BLaER1 treated with 17β-estradiol and CSF1 and Interleukin-3, amounts not matched to agents 10 nM and 100 nM (cell line): ENCODE measurements around the gene KCNAB2.

Experiments
- H3K27ac ChIP-seq, 11 experiments: shearing (Covaris generic); formaldehyde crosslinking; 2 replicates each; pipeline ENCODE4 v1.8.1; 2022
- H3K27me3 ChIP-seq, 11 experiments: shearing (Covaris generic); formaldehyde crosslinking; 2 replicates each; pipeline ENCODE4 v1.8.1; 2022
- H3K36me3 ChIP-seq, 11 experiments: shearing (Covaris generic); formaldehyde crosslinking; 2 replicates each; pipeline ENCODE4 v1.8.1; 2022
- H3K4me1 ChIP-seq, 10 experiments: shearing (Covaris generic); formaldehyde crosslinking; 2 replicates each; pipeline ENCODE4 v1.8.1; 2022
- H3K4me2 ChIP-seq, 11 experiments: shearing (Covaris generic); formaldehyde crosslinking; 2 replicates each; pipeline ENCODE4 v1.8.1; 2022
- H3K4me3 ChIP-seq, 10 experiments: shearing (Covaris generic); formaldehyde crosslinking; 2 replicates each; pipeline ENCODE4 v1.8.1; 2022
- H3K9ac ChIP-seq, 11 experiments: shearing (Covaris generic); formaldehyde crosslinking; 2 replicates each; pipeline ENCODE4 v1.8.1; 2022
- H3K9me3 ChIP-seq, 11 experiments: shearing (Covaris generic); formaldehyde crosslinking; replicated peaks in 1 of 11; 2 replicates each; pipeline ENCODE4 v1.8.1; 2022
- H4K20me1 ChIP-seq, 11 experiments: shearing (Covaris generic); formaldehyde crosslinking; 2 replicates each; pipeline ENCODE4 v1.8.1; 2022
- Cebpa-rat ChIP-seq, 11 experiments: shearing (Covaris generic); IDR thresholded peaks; 2 replicates each; pipeline ENCODE4 v1.8.1; 2022

The KCNAB2 gene

GRCh38 chr1:6045561-6045960, at the start of gene KCNAB2:
Gene KCNAB2 (plus strand): TSS chr1:6045888. CDS start chr1:6051537, 5,649 bp downstream.
- no peaks in the 10 kb centered on the region for H3K27me3 ChIP-seq
- H3K36me3 ChIP-seq: peaks cover 77 to 99% (median 98%) of the 10 kb centered on the region in 11 experiments
- peak within 1 kb of the TSS in 2 of 11 experiments; percentile 4 to 15; a peak in 1 of 22 replicates for H3K9ac ChIP-seq
- peak within 1 kb of the TSS in 5 of 11 experiments; percentile 0 to 31 (median 25); a peak in 3 of 22 replicates for H3K27ac ChIP-seq
- no peak for TF ChIP-seq Cebpa-rat (IDR thresholded peaks at IDR 0.05)
- peaks cover 13 to 74% (median 65%) of the 10 kb centered on the region in 10 experiments for H3K4me1 ChIP-seq
- no peak within 1 kb of the TSS for H3K4me3 ChIP-seq
- no peaks in the 10 kb centered on the region for H3K9me3 ChIP-seq
- peak within 1 kb of the TSS in 5 of 11 experiments; percentile 42 to 70 (median 62); a peak in 10 of 22 replicates for H3K4me2 ChIP-seq
- H4K20me1 ChIP-seq: peaks cover 97 to 100% (median 99%) of the 10 kb centered on the region in 11 experiments

DNA sequence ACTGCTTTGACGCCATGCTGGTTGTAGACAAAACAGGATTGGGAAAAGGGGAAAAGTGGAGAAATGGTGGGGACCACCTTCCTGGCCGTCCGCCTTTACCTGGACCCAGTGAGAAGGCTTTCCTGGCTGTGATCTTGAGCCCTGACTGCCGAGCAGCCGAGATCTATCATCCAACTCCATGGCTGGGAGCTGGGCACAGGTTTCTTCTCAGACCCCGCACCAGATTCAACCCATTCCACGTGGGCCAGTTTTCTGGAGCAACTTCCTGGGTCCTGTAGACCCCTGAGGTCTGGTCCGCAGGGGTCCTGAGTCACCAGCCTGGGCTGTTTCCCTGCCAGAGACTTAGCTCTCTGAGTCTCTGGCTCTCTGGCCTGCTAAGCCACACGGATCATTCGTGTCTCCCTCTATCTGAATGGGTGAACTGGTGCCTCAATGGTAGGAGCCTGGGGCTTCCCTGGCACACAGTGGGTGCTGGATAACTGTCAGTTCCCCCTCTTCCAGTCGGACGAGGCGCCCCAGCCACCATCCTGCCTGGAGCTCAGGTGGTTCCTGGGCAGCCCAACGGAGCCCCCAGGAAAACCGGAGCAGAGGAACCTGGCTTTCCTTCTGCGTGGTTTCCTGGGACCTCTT, 48.9 kb upstream of the KCNAB2 start:
- TF ChIP-seq Cebpa-rat (IDR thresholded peaks at IDR 0.05): no peak
- no peak overlapping the region for H3K4me3 ChIP-seq
- no peaks in the 10 kb centered on the region for H3K27me3 ChIP-seq
- H3K9ac ChIP-seq: peak overlapping the region in 2 of 11 experiments; percentile 2 to 27; a peak in 1 of 22 replicates
- H3K4me2 ChIP-seq: peak overlapping the region in 7 of 11 experiments; percentile 9 to 99 (median 95); a peak in 8 of 22 replicates
- H3K9me3 ChIP-seq: no peaks in the 10 kb centered on the region
- 0 out of 22 replicates have a peak overlapping the region, but pooled peaks of 1 of the 11 experiments have one; percentile 22 for H3K27ac ChIP-seq
- H4K20me1 ChIP-seq: peaks cover 0 to 88% (median 74%) of the 10 kb centered on the region in 11 experiments; a peak in 18 of 22 replicates
- H3K36me3 ChIP-seq: peaks cover 0 to 28% (median 14%) of the 10 kb centered on the region in 11 experiments; a peak in 13 of 22 replicates
- peaks cover 34 to 65% (median 61%) of the 10 kb centered on the region in 10 experiments for H3K4me1 ChIP-seq

DNA sequence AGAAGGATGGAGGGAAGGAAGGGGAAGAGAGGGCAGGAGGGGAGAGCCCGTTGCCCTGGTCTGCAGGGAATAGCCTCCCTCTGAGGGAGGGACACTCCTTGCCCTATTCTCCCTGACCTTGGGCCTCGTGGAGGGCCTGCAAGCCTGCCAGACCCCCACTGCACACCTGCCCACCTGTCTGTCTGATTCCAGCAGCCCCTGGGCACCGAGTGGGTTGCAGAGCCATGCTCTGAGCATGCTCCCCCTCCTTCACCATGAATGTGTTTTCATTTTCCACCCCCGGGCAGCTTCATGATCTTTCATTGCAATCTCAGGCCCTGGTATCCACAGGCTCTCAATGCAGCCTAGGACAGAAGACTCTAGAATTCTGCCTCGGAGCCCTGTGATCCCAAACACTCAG, 48.4 kb upstream of the KCNAB2 start:
- no peak for TF ChIP-seq Cebpa-rat (IDR thresholded peaks at IDR 0.05)
- Histone ChIP-seq H3K36me3 (peaks cover 0 to 28% (median 14%) of the 10 kb centered on the region in 11 experiments; a peak in 13 of 22 replicates), H3K27ac (0 out of 22 replicates have a peak overlapping the region, but pooled peaks of 1 of the 11 experiments have one; percentile 22), H4K20me1 (peaks cover 0 to 94% (median 80%) of the 10 kb centered on the region in 11 experiments; a peak in 19 of 22 replicates), H3K9ac (0 out of 22 replicates have a peak overlapping the region, but pooled peaks of 1 of the 11 experiments have one; percentile 27), H3K4me1 (peaks cover 34 to 71% (median 66%) of the 10 kb centered on the region in 10 experiments), H3K27me3 (no peaks in the 10 kb centered on the region), H3K4me3 (no peak overlapping the region), H3K9me3 (no peaks in the 10 kb centered on the region), H3K4me2 (peak overlapping the region in 3 of 11 experiments; percentile 95 to 99 (median 99); a peak in 4 of 22 replicates)

- Histone ChIP-seq H3K4me2 (no peak overlapping the region), H3K4me1 (peaks cover 32 to 80% (median 74%) of the 10 kb centered on the region in 10 experiments), H3K36me3 (peaks cover 0 to 34% (median 14%) of the 10 kb centered on the region in 11 experiments; a peak in 13 of 22 replicates), H4K20me1 (peaks cover 0 to 100% (median 90%) of the 10 kb centered on the region in 11 experiments; a peak in 19 of 22 replicates), H3K4me3 (no peak overlapping the region), H3K9ac (no peak overlapping the region), H3K27ac (0 out of 22 replicates have a peak overlapping the region, but pooled peaks of 1 of the 11 experiments have one; percentile 7), H3K9me3 (no peaks in the 10 kb centered on the region), H3K27me3 (no peaks in the 10 kb centered on the region)
- TF ChIP-seq Cebpa-rat (IDR thresholded peaks at IDR 0.05): no peak
These were observed 47.4 kb upstream of the KCNAB2 start for GRCh38 chr1:5998051-5998905.

DNA sequence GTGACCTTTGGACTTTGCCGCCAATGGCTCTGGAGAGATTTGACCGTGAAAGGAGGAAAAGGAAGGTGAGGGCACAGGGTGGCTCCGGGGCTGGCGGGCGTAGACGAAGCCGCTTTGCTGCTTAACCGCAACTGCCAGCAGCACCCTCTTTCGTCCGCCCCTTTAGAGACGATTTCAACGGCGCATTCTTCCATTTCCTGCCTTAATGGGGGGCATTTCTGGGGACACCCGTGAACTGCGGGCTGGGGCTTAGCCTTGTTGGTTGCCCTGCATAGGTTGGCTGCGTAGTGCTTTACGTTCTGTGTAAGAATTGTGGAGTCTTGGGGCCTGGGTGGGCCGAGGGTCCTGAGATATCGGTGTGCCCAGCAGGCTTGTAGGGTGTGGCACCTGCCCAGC, 46.8 kb upstream of the KCNAB2 start:
- H3K27ac ChIP-seq: 0 out of 22 replicates have a peak overlapping the region, but pooled peaks of 1 of the 11 experiments have one; percentile 7
- peaks cover 25 to 80% (median 70%) of the 10 kb centered on the region in 10 experiments for H3K4me1 ChIP-seq
- H3K27me3 ChIP-seq: no peaks in the 10 kb centered on the region
- no peaks in the 10 kb centered on the region for H3K9me3 ChIP-seq
- no peak for TF ChIP-seq Cebpa-rat (IDR thresholded peaks at IDR 0.05)
- H3K9ac ChIP-seq: no peak overlapping the region
- H3K36me3 ChIP-seq: peaks cover 0 to 34% (median 14%) of the 10 kb centered on the region in 11 experiments; a peak in 13 of 22 replicates
- H4K20me1 ChIP-seq: peaks cover 0 to 100% (median 92%) of the 10 kb centered on the region in 11 experiments; a peak in 20 of 22 replicates
- no peak overlapping the region for H3K4me3 ChIP-seq
- H3K4me2 ChIP-seq: peak overlapping the region in 3 of 11 experiments; percentile 10 to 17 (median 11); a peak in 2 of 22 replicates

DNA sequence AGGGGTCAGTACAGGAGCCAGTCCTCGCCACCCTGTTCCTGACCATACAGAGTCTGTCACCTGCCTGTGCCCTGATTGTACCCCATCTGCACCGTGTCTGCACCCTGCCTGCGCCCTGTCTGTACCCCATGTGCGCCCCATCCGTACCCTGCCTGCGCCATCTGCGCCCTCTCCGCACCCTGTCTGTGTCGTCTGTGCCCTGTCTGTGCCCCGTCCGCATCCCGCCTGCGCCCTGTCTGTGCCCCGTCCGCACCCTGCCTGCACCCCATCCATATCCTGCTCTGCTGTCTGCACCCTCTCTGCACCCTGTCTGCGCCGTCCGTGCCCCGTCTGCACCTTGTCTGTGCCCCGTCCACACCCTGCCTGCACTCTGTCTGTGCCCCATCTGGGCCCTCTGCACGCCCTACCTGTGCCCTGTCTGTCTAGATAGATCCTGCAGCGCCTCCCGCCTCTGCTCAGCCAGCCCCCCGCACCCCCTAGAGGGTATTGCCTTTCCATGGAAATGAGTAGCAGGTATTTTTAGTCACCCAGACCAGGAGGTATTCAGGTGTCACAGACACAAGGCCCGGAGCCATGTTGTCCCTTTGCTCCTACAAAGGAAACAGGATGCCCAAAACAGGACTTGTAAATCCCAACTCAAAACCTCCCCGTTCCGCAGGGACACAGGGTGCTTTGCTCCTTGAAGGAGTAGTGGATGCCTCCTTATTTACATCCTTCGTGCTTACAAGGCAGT, 45.8 kb upstream of the KCNAB2 start:
- no peak overlapping the region for H3K27ac ChIP-seq

GRCh38 chr1:6000444-6001288, 45.0 kb upstream of the KCNAB2 start:
- H3K9ac ChIP-seq: peak overlapping the region in 2 of 11 experiments; percentile 29 to 55; a peak in 3 of 22 replicates
- H3K9me3 ChIP-seq: no peaks in the 10 kb centered on the region
- peaks cover 0 to 91% (median 85%) of the 10 kb centered on the region in 11 experiments; a peak in 20 of 22 replicates for H4K20me1 ChIP-seq
- H3K27me3 ChIP-seq: no peaks in the 10 kb centered on the region
- no peak for TF ChIP-seq Cebpa-rat (IDR thresholded peaks at IDR 0.05)
- H3K36me3 ChIP-seq: peaks cover 0 to 30% (median 11%) of the 10 kb centered on the region in 11 experiments; a peak in 12 of 22 replicates
- H3K4me1 ChIP-seq: peaks cover 8 to 70% (median 61%) of the 10 kb centered on the region in 10 experiments
- H3K4me2 ChIP-seq: peak overlapping the region in 7 of 11 experiments; percentile 62 to 83 (median 76); a peak in 13 of 22 replicates
- no peak overlapping the region for H3K4me3 ChIP-seq
- peak overlapping the region in 1 of 11 experiments; percentile 59; a peak in 1 of 22 replicates for H3K27ac ChIP-seq

More for the DNA sequence above, 45.8 kb upstream of the KCNAB2 start:
- Histone ChIP-seq H3K9ac (peak overlapping the region in 1 of 11 experiments; percentile 28; a peak in 1 of 22 replicates), H3K4me1 (peaks cover 16 to 78% (median 67%) of the 10 kb centered on the region in 10 experiments), H3K36me3 (peaks cover 0 to 34% (median 14%) of the 10 kb centered on the region in 11 experiments; a peak in 13 of 22 replicates), H3K27me3 (no peaks in the 10 kb centered on the region), H3K4me3 (no peak overlapping the region), H4K20me1 (peaks cover 0 to 99% (median 86%) of the 10 kb centered on the region in 11 experiments; a peak in 20 of 22 replicates), H3K9me3 (no peaks in the 10 kb centered on the region), H3K4me2 (0 out of 22 replicates have a peak overlapping the region, but pooled peaks of 2 of the 11 experiments have one; percentile 10 to 17)
- no peak for TF ChIP-seq Cebpa-rat (IDR thresholded peaks at IDR 0.05)
